HG02973 (cell line): ENCODE measurements around the gene SLC12A3.

Experiments
- ATAC-seq: cut with Tn5 transposase; IDR thresholded peaks from one replicate; pipeline ENCODE4 v1.9.1; 2021; ENCODE audit warnings: moderate library complexity; ENCODE audit not compliant: unreplicated experiment

Gene SLC12A3

DNA sequence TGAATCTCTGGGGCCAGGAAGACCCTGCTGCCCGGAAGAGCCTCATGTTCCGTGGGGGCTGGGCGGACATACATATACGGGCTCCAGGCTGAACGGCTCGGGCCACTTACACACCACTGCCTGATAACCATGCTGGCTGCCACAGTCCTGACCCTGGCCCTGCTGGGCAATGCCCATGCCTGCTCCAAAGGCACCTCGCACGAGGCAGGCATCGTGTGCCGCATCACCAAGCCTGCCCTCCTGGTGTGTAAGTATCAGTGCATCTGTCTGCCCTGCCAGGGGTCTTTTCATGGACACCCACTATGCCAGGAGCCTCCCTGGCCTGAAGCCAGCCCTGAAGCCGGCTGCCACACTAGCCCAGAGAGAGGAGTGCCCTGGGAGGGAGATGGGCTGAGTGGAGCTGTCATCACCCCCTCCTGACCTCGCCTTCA lies 96.9 kb downstream of the SLC12A3 start, which contains the start of gene CETP:
Gene CETP, plus strand, starts transcription at position 100 of the 431 bp plus-strand sequence. Its CDS starts 30 bp downstream, at position 130.
- no peak for ATAC-seq

DNA sequence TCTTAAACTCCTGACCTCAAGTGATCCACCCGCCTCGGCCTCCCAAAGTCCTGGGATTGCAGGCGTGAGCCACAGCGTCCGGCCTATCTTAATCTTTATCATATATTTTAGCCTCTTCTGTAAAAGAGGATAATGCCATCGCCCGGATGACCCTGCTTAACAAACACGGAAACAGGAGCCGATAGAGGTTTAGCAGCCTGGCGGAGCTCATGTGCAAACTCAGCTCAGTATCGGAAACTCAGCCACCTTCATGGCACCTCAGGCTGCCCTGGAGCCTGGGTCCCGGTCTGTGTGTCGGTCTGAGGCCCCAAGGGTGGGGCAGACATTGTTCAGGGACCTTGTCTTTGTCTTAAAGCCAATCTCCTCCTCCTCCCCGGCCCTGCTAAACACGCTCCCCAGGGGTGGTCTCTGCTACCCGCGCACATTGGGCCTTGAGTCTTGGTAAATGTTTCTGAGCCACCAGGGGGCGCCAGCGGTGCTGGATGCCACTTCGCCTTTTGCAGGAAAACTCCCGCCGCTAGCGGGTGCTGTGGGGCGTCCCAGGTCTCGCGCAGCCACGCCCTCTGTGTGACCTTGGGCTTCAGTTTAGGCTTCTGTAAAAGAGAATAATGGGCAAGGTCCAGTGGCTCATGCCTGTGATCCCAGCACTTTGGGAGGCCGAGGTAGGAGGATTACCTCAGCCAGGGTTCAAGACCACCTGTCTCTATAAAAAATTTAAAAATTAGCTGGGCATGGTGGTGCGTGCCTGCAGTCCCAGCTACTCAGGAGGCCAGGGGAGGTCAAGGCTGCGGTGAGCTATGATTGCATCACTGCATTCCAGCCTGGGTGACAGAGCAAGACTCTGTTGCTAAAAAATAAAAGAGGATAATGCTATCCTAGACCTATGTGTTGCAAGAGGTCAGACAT lies 99.5 kb downstream of the SLC12A3 start:
- peak; percentile 59 for ATAC-seq
